K562 (cell line): ENCODE results near the gene ZFPM1. TPM values are rescaled to one million over a fixed set of nuclear protein-coding genes. Genes with fewer than 3 reads are reported as not detected.
A peak's percentile ranks its signal among the peaks of the same experiment; 100 is the strongest.

Source experiments
- EP400 ChIP-seq: fragments of 450-650 bp; IDR thresholded peaks from 2 replicates; pipeline ENCODE4 v1.6.1; 2017; ENCODE audit warnings: antibody characterized with exemption, mild to moderate bottlenecking, moderate library complexity
- GATAD2A ChIP-seq: fragments of 450-650 bp; IDR thresholded peaks from 2 replicates; pipeline ENCODE4 v1.6.1; 2017
- MCM2 ChIP-seq: fragments of 450-650 bp; IDR thresholded peaks from 2 replicates; pipeline ENCODE4 v1.6.1; 2017; ENCODE audit warnings: low read depth, mild to moderate bottlenecking
- NCOA6 ChIP-seq: fragments of 450-650 bp; IDR thresholded peaks from 2 replicates; pipeline ENCODE4 v1.6.1; 2017; ENCODE audit warnings: mild to moderate bottlenecking
- SAFB ChIP-seq: fragments of 200-400 bp; formaldehyde crosslinking; IDR thresholded peaks from 2 replicates; pipeline ENCODE4 v1.6.1; 2017; ENCODE audit warnings: low read depth, low read length, borderline replicate concordance
- THAP7 ChIP-seq: fragments of 250-450 bp; sonication (Bioruptor Pico); IDR thresholded peaks from 2 replicates; pipeline ENCODE4 v1.5.0; 2021
- polyA plus RNA-seq, 8 experiments: library from polyadenylated mRNA; depleted of rRNA in 4 of 8; stranded (reverse) in 5 of 8; unstranded in 3 of 8; fragments of >200 nt; fragmentation: Nextera tagmentation in 2 of 8; fragmentation: Illumina TruSeq in 1 of 8; extraction: Ambion mirVana in 2 of 8; extraction: Trizol in 1 of 8; gene quantifications; 2 replicates each; pipeline versions ENCODE4 v1.2.1 to v1.2.3, GENCODE V29; 2011 to 2014; ENCODE audit warnings: inconsistent platforms in 1 of 8, missing spikeins in 1 of 8
- total RNA-seq, 7 experiments: library from RNA; depleted of rRNA in 6 of 7; stranded (reverse); fragments of >200 nt in 6 of 7; fragmentation: Illumina TruSeq in 2 of 7; extraction: Trizol in 2 of 7; gene quantifications; 2 replicates each; pipeline versions ENCODE4 v1.2.1 to v1.2.3, GENCODE V29; 2011 to 2021; ENCODE audit warnings: low replicate concordance in 1 of 7
- TF ChIP-seq, protein P1 (sequence below): sonication (generic); formaldehyde crosslinking; IDR thresholded peaks from 2 replicates; pipeline ENCODE4 v1.4.0; 2020; ENCODE audit warnings: mild to moderate bottlenecking, missing genetic modification reagents
- TF ChIP-seq, protein P2 (sequence below): sonication (generic); formaldehyde crosslinking; IDR thresholded peaks from 2 replicates; pipeline ENCODE4 v1.8.1; 2023; ENCODE audit warnings: missing genetic modification reagents, mild to moderate bottlenecking, borderline replicate concordance

Gene ZFPM1
- total and polyA plus RNA-seq, 9 of the 15 experiments (the other 6 are each of a cell fraction or from before 2014, with no cell fraction given): 0.03 to 35.9 (median 1.4) TPM

DNA sequence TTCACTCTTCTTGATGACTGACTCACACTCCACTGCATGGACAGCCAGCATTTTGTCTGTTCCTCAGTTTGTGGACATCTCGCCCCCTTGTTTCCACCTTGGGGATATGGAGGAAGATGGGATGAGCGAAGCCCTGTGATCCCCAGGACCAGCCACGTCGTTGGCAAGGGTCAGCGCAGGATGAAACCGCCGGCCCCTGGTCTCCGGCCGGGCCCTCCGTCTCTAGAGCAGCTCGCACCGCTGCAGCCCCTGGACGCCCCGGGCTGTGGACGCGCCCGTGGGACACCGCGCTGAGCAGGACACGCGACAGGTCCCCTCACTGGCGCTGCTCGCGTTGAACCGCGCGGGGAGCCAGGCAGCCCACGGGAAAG lies 116.5 kb downstream of the ZFPM1 start (continued):
- TF ChIP-seq THAP7 (0 out of 2 replicates have a peak, but pooled peaks have one; percentile 42), SAFB (peak; percentile 37; the same call in 1 of the 2 replicates), NCOA6 (no peak), MCM2 (no peak), EP400 (no peak; the same call in 1 of the 2 replicates), GATAD2A (peak; percentile 42; the same call in 1 of the 2 replicates)
- TF ChIP-seq, protein P1, sequence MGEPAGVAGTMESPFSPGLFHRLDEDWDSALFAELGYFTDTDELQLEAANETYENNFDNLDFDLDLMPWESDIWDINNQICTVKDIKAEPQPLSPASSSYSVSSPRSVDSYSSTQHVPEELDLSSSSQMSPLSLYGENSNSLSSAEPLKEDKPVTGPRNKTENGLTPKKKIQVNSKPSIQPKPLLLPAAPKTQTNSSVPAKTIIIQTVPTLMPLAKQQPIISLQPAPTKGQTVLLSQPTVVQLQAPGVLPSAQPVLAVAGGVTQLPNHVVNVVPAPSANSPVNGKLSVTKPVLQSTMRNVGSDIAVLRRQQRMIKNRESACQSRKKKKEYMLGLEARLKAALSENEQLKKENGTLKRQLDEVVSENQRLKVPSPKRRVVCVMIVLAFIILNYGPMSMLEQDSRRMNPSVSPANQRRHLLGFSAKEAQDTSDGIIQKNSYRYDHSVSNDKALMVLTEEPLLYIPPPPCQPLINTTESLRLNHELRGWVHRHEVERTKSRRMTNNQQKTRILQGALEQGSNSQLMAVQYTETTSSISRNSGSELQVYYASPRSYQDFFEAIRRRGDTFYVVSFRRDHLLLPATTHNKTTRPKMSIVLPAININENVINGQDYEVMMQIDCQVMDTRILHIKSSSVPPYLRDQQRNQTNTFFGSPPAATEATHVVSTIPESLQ (CRISPR knock-in tag): no peak
- TF ChIP-seq, protein P2, sequence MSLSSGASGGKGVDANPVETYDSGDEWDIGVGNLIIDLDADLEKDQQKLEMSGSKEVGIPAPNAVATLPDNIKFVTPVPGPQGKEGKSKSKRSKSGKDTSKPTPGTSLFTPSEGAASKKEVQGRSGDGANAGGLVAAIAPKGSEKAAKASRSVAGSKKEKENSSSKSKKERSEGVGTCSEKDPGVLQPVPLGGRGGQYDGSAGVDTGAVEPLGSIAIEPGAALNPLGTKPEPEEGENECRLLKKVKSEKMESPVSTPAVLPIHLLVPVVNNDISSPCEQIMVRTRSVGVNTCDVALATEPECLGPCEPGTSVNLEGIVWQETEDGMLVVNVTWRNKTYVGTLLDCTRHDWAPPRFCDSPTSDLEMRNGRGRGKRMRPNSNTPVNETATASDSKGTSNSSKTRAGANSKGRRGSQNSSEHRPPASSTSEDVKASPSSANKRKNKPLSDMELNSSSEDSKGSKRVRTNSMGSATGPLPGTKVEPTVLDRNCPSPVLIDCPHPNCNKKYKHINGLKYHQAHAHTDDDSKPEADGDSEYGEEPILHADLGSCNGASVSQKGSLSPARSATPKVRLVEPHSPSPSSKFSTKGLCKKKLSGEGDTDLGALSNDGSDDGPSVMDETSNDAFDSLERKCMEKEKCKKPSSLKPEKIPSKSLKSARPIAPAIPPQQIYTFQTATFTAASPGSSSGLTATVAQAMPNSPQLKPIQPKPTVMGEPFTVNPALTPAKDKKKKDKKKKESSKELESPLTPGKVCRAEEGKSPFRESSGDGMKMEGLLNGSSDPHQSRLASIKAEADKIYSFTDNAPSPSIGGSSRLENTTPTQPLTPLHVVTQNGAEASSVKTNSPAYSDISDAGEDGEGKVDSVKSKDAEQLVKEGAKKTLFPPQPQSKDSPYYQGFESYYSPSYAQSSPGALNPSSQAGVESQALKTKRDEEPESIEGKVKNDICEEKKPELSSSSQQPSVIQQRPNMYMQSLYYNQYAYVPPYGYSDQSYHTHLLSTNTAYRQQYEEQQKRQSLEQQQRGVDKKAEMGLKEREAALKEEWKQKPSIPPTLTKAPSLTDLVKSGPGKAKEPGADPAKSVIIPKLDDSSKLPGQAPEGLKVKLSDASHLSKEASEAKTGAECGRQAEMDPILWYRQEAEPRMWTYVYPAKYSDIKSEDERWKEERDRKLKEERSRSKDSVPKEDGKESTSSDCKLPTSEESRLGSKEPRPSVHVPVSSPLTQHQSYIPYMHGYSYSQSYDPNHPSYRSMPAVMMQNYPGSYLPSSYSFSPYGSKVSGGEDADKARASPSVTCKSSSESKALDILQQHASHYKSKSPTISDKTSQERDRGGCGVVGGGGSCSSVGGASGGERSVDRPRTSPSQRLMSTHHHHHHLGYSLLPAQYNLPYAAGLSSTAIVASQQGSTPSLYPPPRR: 0 out of 2 replicates have a peak, but pooled peaks have one; percentile 73
